ENCODE results near the gene PKN3.
"Not testable (repeated sequence)": the region's sequence is repeated elsewhere in the genome, so short reads cannot be mapped to it uniquely, and the experiment has no call there.

Gene PKN3

DNA sequence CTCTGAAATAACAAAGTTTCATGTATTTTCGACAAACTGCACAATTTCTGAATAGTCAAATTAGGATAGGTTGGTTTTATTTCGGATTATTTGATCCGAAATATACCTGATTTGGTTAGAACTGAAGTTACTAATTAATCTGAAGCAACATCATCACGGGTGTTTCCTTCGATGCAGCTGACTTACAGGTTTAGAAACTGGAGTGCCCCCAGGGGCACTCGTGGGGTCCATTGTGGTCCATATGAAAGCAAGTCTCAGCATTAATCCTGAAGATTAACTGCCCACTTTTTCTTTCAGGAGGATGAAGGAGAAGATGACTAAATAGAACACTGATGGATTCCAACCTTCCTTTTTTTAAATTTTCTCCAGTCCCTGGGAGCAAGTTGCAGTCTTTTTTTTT, 8.0 kb upstream of the PKN3 start:
- DNase-seq: no peak

DNA sequence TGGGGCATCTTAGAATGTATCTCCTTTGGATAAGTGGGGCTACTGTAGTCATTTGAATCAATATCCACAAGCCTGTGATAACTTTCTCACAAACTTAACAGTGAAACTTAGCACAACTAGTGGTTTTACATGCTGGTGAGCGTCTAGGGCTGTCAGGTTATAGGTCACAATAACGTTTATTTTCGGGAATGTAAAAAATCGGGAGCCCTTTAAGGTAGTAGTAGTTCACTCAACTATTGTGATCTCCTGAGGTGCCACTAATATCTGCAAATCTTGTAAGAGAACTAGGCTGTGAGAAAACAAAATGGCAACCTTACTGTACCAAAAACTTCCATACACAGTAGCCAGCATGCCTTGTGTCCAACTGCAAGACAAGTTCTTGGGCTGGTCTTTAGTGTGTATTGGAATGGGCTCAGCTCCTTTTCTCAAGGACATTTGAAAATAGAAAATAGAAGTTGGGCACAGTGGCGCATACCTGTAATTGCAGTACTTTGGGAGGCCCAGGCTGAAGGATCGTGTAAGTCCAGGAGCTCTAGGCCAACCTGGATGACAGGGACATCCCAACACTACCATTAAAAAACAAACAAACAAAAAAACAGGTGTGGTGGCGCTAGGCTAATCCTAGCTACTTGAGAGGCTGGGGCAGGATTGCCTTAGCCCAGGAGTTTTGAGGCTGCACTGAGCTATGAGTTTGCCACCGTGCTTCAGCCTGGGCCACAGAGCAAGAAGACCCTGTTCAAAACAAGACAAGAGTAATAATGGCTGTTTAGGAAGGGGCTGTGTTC, 5.2 kb upstream of the PKN3 start:
- no peak for DNase-seq

DNA sequence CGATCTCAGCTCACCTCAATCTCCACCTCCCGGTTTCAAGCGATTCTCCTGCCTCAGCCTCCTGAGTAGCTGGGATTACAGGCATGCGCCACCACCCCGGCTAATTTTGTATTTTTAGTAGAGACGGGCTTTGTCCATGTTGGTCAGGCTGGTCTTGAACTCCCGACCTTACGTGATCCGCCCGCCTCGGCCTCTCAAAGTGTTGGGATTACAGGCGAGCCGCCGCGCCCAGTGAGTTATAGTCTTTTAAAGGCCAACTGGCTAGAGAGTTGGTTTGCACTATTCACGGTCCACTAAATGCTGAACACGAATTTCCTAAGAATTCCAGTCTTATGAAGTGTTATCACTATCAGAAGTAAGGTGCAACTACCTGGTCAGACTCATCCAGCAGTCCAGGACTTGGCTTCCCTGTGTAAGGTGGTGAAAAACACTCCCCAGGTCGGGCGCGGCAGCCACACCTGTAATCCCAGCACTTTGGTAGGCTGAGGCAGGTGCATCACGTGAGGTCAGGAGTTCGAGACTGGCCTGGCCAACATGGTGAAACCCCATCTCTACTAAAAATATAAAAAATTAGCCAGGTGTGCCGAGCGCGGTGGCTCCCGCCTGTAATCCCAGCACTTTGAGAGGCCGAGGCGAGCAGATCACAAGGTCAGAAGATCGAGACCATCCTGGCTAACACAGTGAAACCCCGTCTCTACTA, 3.1 kb upstream of the PKN3 start:
- not testable (repeated sequence) for DNase-seq

DNA sequence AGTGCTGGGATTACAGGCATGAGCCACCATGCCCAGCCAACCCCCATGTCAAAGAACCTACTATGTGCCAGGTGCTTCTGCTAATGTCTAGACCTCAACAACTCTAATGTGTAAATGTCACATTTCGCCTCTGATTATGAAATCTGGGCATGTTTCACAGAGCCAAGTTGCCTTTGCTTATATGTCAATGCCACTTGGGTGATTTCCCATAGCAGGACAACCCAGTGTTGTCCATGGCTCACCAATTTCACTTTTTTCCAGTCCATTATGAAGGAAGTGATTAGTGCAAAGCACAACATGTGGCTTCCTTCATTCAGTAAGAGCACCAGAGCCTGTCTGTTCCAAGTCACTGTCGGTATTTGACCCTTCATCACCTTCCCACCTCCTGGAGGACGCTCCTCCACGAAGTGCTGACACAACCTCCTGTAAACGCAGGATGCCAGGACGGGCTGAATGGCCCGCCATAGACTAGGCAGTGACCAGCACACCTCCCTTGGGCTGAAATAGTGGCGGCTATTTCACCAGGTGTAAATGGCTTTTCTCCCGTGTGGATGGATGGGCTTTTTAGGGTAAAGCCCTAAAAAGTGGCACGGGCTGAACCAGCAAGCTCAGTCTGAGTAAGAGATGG, 962 bp upstream of the PKN3 start:
- DNase-seq: no peak

DNA sequence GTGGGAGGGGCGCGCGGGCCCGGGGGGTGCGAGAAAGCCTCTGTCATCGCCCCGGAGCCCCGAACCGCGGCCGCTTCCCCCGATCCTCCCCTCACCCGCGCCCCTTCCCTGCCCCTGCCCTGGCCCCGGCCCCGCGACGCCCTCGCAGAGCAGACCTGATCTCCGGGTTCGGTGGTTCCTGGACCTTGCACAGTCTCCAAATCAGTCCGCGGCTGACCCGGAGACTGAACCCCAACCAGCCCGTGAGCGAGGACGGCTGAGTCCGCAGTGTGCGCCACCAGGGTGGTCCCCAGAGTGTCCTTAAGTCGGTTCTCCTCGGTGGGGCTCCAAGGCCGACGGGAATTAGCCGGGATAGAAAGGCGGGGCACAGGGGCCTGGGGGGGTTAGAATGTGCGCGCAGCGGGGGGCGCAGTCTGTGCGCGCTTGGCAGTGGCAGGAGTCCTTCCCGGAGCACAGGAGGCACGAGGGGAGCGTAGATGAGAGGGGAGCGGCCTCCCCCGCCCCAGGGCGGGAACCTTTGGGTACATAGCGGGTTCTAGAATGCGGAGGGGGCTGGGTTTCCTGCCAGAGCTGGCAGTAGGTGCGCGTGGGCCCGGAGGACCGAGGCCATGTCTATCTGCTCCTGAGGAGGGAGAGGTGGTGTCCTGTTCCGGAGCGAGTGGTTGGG, 779 bp downstream of the PKN3 start:
- peak; percentile 37 to 51 for DNase-seq

DNA sequence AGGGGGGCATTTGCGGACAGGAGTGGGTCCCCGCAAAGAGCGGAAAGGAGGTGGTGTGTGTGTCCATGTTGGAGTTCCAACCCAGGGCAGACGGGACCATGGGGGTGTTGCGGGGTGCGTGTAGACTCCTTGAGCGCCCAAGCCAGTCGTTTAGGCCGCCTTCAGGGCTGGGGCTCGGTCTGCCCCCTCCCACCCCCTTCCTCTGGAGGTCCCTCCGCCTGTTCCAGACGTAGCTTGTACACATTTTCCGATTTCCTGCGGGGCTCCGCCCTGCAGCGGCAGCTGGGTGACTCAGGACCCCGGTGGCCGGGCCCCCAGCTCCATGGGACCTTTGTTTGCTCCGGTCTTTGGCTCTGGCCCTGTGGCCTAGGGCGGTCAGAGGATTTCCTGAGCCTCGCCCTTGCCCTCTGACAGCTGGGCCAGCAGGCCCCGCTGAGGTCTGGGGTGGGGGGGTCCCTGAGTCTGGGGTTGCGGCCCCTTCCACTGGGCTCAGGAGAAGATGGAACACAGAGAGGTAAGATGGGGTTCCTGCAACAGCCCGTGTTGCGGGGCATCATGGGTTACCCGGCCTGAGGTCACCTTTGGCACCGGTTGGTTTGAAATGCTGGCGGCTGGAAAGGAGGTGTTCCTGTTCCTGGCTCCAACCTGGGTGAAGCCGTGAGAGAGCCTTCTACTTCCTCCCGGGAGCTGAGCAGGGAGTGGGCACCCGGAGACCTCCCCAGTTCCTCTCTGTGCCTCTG, 1.5 kb downstream of the PKN3 start:
- peak; percentile 28 to 29 for DNase-seq

DNA sequence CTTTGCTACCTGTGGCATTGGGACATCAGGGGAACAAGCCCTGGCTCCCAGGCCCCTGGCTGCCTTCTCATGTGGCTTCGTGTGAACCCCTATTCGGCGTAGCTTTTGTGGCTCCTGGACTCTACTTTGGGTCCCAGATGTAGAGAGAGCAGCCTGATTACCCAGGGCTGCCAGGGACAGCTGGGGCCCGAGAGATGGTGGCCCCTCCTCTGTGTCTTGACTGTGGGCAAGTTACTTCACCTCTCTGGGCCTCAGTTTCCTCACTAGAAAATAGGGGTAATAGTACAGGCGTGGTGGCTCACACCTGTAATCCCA, 2.0 kb downstream of the PKN3 start:
- no peak for DNase-seq

DNA sequence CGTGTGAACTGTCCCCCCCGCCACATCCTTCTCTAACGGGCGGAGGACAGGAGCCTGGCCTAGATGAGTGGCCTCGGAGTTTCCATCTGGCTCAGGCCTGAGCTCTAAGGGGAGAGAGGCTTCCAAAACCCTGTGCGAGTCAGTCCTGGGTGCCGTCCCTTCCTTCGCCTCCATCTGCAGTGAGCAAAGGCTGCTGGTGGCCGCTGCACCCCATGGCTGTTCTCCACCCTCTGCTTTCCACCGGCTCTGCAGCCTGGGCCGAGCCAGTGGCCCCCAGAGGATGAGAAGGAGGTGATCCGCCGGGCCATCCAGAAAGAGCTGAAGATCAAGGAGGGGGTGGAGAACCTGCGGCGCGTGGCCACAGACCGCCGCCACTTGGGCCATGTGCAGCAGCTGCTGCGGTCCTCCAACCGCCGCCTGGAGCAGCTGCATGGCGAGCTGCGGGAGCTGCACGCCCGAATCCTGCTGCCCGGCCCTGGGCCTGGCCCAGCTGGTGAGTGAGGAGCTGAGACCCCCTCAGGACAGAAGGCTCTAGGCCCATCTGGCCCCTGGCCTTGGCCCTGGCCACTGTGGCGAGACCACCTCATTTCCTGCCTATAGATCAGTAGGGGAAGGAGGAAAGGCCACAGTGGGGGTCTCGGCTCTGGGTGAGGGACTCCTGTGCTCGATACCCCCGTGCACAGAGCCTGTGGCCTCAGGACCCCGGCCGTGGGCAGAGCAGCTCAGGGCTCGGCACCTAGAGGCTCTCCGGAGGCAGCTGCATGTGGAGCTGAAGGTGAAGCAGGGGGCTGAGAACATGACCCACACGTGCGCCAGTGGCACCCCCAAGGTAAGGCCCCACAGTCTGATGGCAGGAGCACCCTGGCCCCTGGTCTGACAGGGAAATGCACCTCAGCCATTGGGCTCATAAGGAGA, 3.0 kb downstream of the PKN3 start:
- no peak for DNase-seq

DNA sequence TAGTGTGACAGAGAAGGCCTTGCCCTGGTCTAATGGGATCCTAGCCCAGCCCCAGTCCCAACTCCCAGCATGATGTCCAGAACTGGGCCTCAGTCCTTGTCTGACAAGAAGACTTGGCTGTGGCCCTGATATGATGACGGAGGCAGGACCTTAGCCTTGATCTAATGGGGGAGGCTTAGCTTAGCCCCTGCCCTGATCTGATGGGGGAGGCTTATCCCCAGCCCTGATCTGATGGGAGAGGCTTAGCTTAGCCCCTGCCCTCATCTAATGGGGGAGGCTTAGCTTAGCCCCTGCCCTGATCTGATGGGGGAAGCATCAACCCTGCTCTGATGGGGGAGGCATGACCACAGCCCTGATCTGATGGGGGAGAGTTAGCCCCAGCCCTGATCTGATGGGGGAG, 3.7 kb downstream of the PKN3 start:
- DNase-seq: no peak

DNA sequence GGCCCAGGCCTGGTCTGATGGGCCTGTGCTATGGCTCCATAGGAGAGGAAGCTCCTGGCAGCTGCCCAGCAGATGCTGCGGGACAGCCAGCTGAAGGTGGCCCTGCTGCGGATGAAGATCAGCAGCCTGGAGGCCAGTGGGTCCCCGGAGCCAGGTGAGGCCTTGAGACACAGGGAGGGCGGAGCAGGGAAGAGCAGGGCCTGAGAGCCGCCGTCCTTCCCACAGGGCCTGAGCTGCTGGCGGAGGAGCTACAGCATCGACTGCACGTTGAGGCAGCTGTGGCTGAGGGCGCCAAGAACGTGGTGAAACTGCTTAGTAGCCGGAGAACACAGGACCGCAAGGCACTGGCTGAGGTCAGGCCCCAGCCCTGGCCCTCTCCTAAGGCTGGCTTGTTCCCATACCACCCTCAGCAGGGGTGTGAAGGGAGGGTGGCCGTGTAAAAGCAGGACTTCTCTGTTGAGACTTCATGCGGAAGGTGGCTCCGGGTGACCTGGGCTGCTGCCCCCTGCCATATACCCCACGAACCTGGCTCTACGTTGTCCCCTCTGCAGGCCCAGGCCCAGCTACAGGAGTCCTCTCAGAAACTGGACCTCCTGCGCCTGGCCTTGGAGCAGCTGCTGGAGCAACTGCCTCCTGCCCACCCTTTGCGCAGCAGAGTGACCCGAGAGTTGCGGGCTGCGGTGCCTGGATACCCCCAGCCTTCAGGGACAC, 4.5 kb downstream of the PKN3 start:
- DNase-seq: no peak

DNA sequence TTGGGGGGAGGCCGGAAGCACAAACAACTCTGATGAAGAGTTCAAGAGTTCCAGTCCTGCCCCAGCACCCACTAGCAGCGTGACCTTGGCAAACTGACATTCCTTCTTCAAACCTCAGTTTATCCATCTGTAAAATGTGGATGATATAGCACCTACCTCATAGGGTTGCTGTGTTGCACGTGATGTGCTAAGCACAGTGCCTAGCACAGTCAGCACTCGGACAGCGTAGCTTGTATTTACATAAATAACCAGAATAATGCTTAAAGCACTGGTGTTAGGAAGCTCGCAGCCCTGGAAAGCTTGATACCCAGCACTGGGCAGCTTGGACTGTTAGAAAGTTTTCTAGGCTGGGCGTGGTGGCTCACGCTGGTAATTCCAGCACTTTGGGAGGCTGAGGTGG, 5.1 kb downstream of the PKN3 start:
- DNase-seq: no peak

DNA sequence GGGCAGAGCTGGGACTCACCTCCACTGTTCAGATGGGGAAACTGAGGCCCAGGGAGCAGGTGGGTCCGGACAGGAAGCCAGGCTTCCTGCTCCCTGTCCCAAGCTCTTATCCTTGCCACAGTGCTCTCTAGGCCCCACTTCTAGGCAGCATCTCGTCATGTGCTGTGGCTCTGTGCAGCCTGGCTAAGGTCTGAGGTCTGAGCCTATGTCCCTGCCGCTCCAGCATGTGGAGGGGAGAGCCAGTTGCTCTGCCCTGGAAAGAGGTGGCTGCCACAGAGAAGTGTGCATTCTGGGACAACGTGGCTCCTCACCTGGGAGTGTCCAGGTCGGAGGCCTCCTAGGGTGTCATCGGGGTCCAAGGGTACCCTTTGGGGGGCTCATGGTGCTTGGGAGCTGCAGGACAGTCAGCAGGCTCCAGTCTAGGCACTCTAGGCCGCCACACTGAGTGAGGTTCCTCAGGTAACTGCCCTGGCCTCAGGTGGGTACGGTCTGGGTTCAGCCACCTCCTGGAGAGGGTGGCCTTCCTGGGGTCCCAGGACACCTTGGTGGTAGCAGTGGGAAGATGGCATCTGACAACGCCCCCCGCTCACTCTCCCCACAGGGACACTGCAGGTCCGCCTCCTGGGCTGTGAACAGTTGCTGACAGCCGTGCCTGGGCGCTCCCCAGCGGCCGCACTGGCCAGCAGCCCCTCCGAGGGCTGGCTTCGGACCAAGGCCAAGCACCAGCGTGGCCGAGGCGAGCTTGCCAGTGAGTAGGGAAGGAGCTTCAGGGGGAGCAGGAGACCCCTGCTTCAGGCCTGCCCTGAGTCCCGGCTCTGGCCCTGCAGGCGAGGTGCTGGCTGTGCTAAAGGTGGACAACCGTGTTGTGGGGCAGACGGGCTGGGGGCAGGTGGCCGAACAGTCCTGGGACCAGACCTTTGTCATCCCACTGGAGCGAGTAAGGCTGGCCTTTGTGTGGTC, 10.4 kb downstream of the PKN3 start:
- no peak for DNase-seq

DNA sequence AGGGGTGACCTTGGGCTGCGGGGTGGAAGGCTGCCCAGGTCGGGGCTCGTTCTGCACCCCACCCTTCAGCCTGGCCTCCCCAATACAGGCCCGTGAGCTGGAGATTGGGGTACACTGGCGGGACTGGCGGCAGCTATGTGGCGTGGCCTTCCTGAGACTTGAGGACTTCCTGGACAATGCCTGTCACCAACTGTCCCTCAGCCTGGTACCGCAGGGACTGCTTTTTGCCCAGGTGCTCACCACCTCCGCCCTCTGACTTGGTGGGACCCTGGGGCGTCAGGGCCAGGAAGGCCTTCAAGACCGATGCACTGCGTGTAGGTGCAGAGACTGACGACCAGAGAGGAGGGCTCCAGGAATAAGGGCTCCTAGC, 11.1 kb downstream of the PKN3 start:
- DNase-seq: no peak

DNA sequence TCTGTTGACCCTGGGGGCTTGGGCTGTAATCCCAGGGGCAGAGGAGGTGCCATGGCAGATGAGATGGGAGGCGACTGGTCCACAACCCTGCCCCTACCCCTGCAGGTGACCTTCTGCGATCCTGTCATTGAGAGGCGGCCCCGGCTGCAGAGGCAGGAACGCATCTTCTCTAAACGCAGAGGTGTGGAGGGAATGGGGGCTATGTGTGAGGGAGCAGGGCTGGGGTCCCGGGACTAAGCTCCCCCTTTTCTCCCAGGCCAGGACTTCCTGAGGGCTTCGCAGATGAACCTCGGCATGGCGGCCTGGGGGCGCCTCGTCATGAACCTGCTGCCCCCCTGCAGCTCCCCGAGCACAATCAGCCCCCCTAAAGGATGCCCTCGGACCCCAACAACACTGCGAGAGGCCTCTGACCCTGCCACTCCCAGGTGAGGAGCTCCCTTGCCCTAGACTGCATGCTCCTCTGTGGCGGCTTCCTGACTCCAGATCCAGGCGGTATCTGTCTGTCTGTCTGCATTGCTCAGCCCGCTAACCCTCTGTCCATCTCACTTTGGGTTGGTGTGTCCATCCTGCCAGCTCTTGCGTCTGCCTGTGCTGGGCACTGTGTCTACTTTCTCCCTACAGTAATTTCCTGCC, 11.8 kb downstream of the PKN3 start:
- DNase-seq: no peak

DNA sequence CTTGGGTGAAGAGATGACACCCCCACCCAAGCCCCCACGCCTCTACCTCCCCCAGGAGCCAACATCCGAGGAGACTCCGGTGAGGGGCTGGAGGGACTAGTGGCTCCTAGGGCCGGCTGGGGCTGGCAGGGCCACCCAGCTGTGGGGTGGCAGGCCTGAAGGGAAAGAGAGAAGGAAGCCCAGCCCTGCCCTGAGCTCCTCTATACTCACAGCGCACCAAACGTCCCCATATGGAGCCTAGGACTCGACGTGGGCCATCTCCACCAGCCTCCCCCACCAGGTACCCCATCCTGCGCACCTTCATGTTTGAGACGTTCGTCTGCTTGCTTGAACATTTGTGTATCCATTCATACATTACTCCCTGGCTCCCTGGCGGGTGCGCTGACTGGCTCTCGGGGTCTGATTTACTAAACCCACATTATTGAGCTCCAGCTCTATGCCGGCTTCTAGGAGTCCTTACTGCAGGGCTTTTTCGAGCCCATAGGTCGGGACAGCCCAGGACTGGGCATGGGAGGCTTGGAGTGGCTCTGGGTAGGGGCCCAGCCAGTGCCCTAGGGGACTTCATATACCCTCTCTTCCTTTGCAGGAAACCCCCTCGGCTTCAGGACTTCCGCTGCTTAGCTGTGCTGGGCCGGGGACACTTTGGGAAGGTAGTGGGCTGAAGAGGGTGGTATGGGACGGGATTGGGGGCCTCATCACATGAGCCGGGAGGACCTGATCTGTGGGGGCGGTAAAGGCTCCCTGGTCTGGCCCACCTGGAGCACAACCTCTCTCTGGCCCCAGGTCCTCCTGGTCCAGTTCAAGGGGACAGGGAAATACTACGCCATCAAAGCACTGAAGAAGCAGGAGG, 12.5 kb downstream of the PKN3 start:
- no peak for DNase-seq

DNA sequence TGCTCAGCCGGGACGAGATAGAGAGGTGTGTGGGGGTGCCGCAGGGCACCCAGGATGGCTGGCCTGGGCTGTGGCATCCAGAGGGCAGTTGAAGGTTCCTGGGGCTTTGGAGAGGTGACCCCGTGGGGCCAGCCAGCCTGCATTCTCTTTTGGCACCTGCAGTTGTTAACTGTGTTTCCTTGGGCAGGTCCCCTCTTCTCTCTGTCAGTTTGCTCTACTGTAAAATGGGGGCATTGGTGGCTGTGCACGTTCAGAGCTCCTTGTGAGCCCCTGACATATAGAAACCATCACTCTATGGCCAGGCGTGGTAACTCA, 13.1 kb downstream of the PKN3 start:
- no peak for DNase-seq

DNA sequence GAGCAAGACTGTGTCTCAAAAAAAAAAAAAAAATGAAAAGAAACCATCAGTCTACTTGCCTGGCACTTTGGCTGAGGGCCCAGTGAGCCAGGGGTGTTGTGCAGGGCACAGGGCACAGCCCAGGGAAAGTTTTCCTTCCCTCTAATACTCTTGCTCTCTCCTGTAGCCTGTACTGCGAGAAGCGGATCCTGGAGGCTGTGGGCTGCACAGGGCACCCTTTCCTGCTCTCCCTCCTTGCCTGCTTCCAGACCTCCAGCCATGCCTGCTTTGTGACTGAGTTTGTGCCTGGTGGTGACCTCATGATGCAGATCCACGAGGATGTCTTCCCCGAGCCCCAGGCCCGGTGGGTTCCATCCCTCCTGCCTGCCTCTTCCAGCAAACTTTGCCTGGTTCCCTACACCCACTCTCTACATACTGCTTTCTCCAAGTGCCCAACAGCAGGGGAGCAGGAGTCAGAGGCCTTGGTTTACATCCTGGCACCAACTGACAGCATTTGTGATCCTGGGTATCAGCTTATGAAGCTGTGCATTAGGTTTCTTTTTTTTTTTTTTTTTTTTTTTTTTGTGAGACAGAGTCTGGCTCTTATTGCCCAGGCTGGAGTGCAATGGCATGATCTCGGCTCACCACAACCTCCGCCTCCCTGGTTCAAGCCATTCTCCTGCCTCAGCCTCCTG, 14.4 kb downstream of the PKN3 start:
- DNase-seq: no peak

DNA sequence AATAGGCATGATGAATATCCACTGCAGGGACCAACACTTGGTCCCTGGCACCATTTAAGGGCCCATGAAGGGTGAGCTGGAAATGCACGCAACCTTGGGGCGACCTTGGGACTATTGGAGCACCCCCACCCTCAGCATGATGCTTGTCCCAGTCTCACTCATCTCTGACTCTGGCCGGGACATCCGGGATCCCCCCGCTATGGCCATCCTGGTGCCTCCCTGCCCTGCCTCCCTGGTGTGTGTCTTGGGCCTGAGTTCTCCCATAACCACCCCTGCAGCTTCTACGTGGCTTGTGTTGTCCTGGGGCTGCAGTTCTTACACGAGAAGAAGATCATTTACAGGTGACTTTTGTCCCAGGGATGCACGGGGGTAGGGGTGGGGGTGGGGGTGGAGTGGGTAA, 15.7 kb downstream of the PKN3 start:
- DNase-seq: no peak

Data from stimulated activated CD4-positive, alpha-beta T cell treated with anti-CD3 and anti-CD28 coated beads, Interleukin-2, amount 100 ng/mL, for 24 hours (primary cell).